D721Med (cell line): Measurements from ENCODE around the gene DDX23.
"Not testable (repeated sequence)": the region's sequence is repeated elsewhere in the genome, so short reads cannot be mapped to it uniquely, and the experiment has no call there.

Experiments
- DNase-seq: peaks from one replicate; pipeline ENCODE4 v3.0.0; 2011; ENCODE audit warnings: low spot score; ENCODE audit not compliant: insufficient read length
- FAIRE-seq: peaks from 2 replicates; lab custom pipeline; 2011; peaks lifted over from hg19 to GRCh38; lab: Jason Lieb, UNC
- TF ChIP-seq, protein P1 (sequence below): IDR thresholded peaks from 2 replicates; pipeline ENCODE4 v1.5.1; 2012; ENCODE audit warnings: mild to moderate bottlenecking, control low read depth; ENCODE audit not compliant: insufficient read depth; ENCODE audit errors: missing control alignments

DDX23 gene

GRCh38 chr12:48863291-48863690 is 11.3 kb upstream of the DDX23 start:
- no peak for FAIRE-seq
- no peak for DNase-seq
- TF ChIP-seq, protein P1, sequence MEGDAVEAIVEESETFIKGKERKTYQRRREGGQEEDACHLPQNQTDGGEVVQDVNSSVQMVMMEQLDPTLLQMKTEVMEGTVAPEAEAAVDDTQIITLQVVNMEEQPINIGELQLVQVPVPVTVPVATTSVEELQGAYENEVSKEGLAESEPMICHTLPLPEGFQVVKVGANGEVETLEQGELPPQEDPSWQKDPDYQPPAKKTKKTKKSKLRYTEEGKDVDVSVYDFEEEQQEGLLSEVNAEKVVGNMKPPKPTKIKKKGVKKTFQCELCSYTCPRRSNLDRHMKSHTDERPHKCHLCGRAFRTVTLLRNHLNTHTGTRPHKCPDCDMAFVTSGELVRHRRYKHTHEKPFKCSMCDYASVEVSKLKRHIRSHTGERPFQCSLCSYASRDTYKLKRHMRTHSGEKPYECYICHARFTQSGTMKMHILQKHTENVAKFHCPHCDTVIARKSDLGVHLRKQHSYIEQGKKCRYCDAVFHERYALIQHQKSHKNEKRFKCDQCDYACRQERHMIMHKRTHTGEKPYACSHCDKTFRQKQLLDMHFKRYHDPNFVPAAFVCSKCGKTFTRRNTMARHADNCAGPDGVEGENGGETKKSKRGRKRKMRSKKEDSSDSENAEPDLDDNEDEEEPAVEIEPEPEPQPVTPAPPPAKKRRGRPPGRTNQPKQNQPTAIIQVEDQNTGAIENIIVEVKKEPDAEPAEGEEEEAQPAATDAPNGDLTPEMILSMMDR = no peak

DNA sequence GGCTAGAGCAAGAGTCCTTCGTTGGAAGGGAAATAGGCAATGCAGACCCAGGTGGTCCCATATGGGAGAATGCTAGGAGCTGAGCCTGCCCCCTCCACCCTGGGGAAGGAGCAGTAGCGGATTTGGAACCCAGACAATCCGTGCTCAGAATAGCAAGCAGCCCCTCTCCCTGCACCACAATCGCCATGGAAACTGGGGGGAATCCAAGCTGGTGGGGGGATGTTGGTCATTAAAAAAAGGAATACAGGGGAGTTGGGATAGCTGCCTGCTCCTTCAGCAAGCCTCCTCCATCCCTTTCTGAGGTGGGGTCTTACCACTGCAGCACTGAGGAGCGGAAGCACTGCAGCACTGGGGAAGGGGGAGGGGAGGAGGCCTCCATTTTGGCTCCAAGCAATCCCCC is 10.8 kb upstream of the DDX23 start:
- DNase-seq (no peak), FAIRE-seq (no peak)
- TF ChIP-seq, protein P1 = no peak

GRCh38 chr12:48861111-48861510 is 9.1 kb upstream of the DDX23 start:
- no peak for FAIRE-seq
- DNase-seq = no peak
- TF ChIP-seq, protein P1 = no peak

DNA sequence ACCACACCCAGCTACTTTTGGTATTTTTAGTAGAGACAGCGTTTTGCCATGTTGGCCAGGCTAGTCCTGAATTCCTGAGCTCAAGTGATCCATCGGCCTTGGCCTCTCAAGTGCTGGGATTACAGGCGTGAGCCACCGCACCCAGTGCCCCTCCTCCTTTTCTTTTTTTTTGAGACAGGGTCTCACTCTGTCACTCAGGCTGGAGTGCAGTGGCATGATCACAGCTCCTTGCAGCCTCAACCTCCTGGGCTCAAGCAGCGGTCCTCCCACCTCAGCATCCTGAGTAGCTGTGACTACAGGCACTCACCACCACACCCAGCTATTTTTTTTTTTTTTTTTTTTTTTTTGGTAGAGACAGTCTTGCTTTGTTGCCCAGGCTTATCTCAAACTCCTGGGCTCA is 8.3 kb upstream of the DDX23 start:
- not testable (repeated sequence) for DNase-seq, FAIRE-seq

- TF ChIP-seq, protein P1 = no peak
- no peak for FAIRE-seq
- no peak for DNase-seq
Measured at GRCh38 chr12:48859607-48860006, 7.6 kb upstream of the DDX23 start.

DNA sequence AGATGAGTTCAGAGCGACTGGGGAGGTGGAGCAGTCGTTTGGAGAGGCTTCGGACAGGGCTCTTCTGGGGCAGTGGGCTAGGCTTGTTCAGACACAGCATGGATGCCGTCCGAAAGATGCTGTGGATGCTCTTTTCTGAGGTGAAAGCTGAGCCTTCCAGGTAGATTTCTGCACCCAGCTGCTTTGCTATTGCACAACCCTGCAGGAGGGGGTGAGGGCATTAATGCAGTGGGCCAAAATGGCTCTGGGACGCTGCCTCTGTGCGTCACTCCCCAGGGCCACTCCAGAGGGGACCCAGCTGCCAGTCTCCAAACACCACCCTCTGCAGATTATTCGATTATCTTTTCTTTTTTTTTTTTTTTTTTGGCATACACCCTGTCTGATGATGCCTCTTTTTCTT is 6.1 kb upstream of the DDX23 start:
- TF ChIP-seq, protein P1 = no peak
- no peak for DNase-seq
- no peak for FAIRE-seq

- no peak for DNase-seq
- TF ChIP-seq, protein P1 = no peak
- no peak for FAIRE-seq
Measured at GRCh38 chr12:48857278-48857994, 5.5 kb upstream of the DDX23 start.
